ENCODE results near the gene C14orf132.
A peak's percentile ranks its signal among the peaks of the same experiment; 100 is the strongest.

The C14orf132 gene

GRCh38 chr14:96082420-96083300 is 43.5 kb downstream of the C14orf132 start:
- DNase-seq (ENCODE audit: low read depth, low spot score) = no peak

- no peak for DNase-seq (ENCODE audit: low read depth, low spot score)
Measured at GRCh38 chr14:96083667-96084320, 44.6 kb downstream of the C14orf132 start.

- DNase-seq (ENCODE audit: low read depth, low spot score) = no peak
Measured at GRCh38 chr14:96084796-96085195, 45.6 kb downstream of the C14orf132 start.

GRCh38 chr14:96085369-96085768 is 46.2 kb downstream of the C14orf132 start:
- DNase-seq (ENCODE audit: low read depth, low spot score) = no peak

- DNase-seq (ENCODE audit: low read depth, low spot score) = no peak
Measured at GRCh38 chr14:96086032-96086431, 46.9 kb downstream of the C14orf132 start.

GRCh38 chr14:96086574-96087077 is 47.5 kb downstream of the C14orf132 start:
- no peak for DNase-seq (ENCODE audit: low read depth, low spot score)

- DNase-seq (ENCODE audit: low read depth, low spot score) = no peak
Measured at GRCh38 chr14:96088074-96088473, 48.9 kb downstream of the C14orf132 start.

- no peak for DNase-seq (ENCODE audit: low read depth, low spot score)
Measured at GRCh38 chr14:96088481-96088880, 49.3 kb downstream of the C14orf132 start.

GRCh38 chr14:96088911-96089310 is 49.7 kb downstream of the C14orf132 start:
- DNase-seq (ENCODE audit: low read depth, low spot score) = no peak

GRCh38 chr14:96089401-96089800 is 50.2 kb downstream of the C14orf132 start:
- no peak for DNase-seq (ENCODE audit: low read depth, low spot score)

GRCh38 chr14:96090441-96091148 is 51.4 kb downstream of the C14orf132 start:
- DNase-seq (ENCODE audit: low read depth, low spot score) = peak; percentile 35

- no peak for DNase-seq (ENCODE audit: low read depth, low spot score)
Measured at GRCh38 chr14:96091149-96091693, 52.1 kb downstream of the C14orf132 start.

GRCh38 chr14:96091941-96092411 is 52.8 kb downstream of the C14orf132 start:
- DNase-seq (ENCODE audit: low read depth, low spot score) = no peak

- no peak for DNase-seq (ENCODE audit: low read depth, low spot score)
Measured at GRCh38 chr14:96092936-96093335, 53.8 kb downstream of the C14orf132 start.

GRCh38 chr14:96094211-96094610 is 55.0 kb downstream of the C14orf132 start:
- DNase-seq (ENCODE audit: low read depth, low spot score) = no peak

GRCh38 chr14:96094656-96095055 is 55.5 kb downstream of the C14orf132 start:
- no peak for DNase-seq (ENCODE audit: low read depth, low spot score)

GRCh38 chr14:96095058-96095457 is 55.9 kb downstream of the C14orf132 start:
- no peak for DNase-seq (ENCODE audit: low read depth, low spot score)

GRCh38 chr14:96095581-96096476 is 56.7 kb downstream of the C14orf132 start:
- peak; percentile 91 for DNase-seq (ENCODE audit: low read depth, low spot score)

GRCh38 chr14:96096639-96097610 is 57.8 kb downstream of the C14orf132 start:
- DNase-seq (ENCODE audit: low read depth, low spot score) = no peak

Measured in smooth muscle cell of the brain vasculature (primary cell).